Ovary (tissue), 9 donors: ENCODE measurements around the gene SLC37A1. TPM values are rescaled to one million over a fixed set of nuclear protein-coding genes. Genes with fewer than 3 reads are reported as not detected.
A peak's percentile ranks its signal among the peaks of the same experiment; 100 is the strongest.

Experiments
- DNase-seq, 5 donors: peaks; one replicate each; pipeline ENCODE4 v3.0.0-alpha.2; 2019 to 2020
- H3K27ac ChIP-seq, 2 donors: fragments of 200-600 bp; one replicate each; pipeline versions ENCODE4 v1.5.1 to v1.8.0; 2019 to 2022
- H3K27me3 ChIP-seq: fragments of 200-600 bp; one replicate; pipeline ENCODE4 v1.8.0; 2022
- H3K36me3 ChIP-seq: fragments of 200-600 bp; sonication (generic); one replicate; pipeline ENCODE4 v1.5.1; 2019
- H3K4me1 ChIP-seq: one replicate; pipeline ENCODE4 v1.8.1; 2013; ENCODE audit warnings: mild to moderate bottlenecking, moderate library complexity; ENCODE audit not compliant: insufficient read depth
- H3K4me3 ChIP-seq: fragments of 200-600 bp; sonication (generic); one replicate; pipeline ENCODE4 v1.5.1; 2017
- H3K9me3 ChIP-seq, 2 donors: fragments of 200-600 bp in 1 of 2; sonication (generic) in 1 of 2; one replicate each; pipeline versions ENCODE4 v1.5.1 to v1.8.1; 2013 to 2019; ENCODE audit warnings: mild to moderate bottlenecking in 1 of 2, moderate library complexity in 1 of 2
- CTCF ChIP-seq, 3 donors: fragments of 450-650 bp in 2 of 3; fragments of 200-600 bp in 1 of 3; IDR thresholded peaks; one replicate each; pipeline versions ENCODE4 v1.5.1 to v1.8.0; 2016 to 2022; ENCODE audit warnings: antibody characterized with exemption in 3 of 3, mild to moderate bottlenecking in 1 of 3
- EP300 ChIP-seq: sonication (generic); formaldehyde crosslinking; IDR thresholded peaks from one replicate; pipeline ENCODE4 v1.6.1; 2017; ENCODE audit warnings: antibody characterized with exemption
- POLR2A ChIP-seq: fragments of 450-650 bp; IDR thresholded peaks from one replicate; pipeline ENCODE4 v1.6.1; 2017; ENCODE audit warnings: antibody characterized with exemption, mild to moderate bottlenecking, moderate library complexity
- WGBS, 3 donors: extraction: QIAGEN DNeasy Blood & Tissue Kit in 1 of 3; methylation state at CpG; one replicate each; pipeline versions ENCODE4 v1.1.5 to v1.1.7; 2013 to 2017; 5-methylcytosine and 5-hydroxymethylcytosine counted together
- intact Hi-C, 4 donors: fragments of 100-400 bp; cut with DNase I; formaldehyde crosslinking; loops; one replicate each; pipeline versions ENCODE4 v1.11.0 to v1.15.1; 2022 to 2023
- polyA plus RNA-seq, 2 donors: library from polyadenylated mRNA; stranded (reverse); fragments of 200-250 nt in 1 of 2; fragments of 350-450 nt in 1 of 2; fragmentation: Illumina TruSeq in 1 of 2; extraction: RNeasy Lipid Tissue Mini Kit (QIAGEN cat#74804) in 1 of 2; gene quantifications; one replicate each; pipeline ENCODE4 v1.2.3, GENCODE V29; 2013 to 2014
- total RNA-seq, 7 donors: library from RNA; depleted of rRNA in 2 of 7; stranded (reverse); fragments of >200 nt in 2 of 7; fragmentation: NEBNext Ultra II Directional in 3 of 7; extraction: Animal tissue kit (Norgen Biotek cat#: 25700) in 3 of 7; gene quantifications; one replicate each; pipeline versions ENCODE4 v1.1.0 to v1.2.4, GENCODE V29; 2016 to 2023
- donor health status: DM: no; HTN: no; CAD: no; lungs with moderate emphysema.
- donor health status: DM: no; HTN: no; CAD: no.
- donor health status: Bipolar disorder and iron deficiency.
- donor health status: DM: yes; HTN: yes; CAD: no.
- donor health status: DM: no; HTN: no; CAD: no.
- donor health status: DM: yes; HTN: yes; CAD: no.

SLC37A1 gene
- total and polyA plus RNA-seq, 9 donors = 5.1 to 10.0 (median 7.4) TPM

- H3K4me1 ChIP-seq = no peaks in the 10 kb centered on the region
- no peaks in the 10 kb centered on the region for H3K27me3 ChIP-seq
- intact Hi-C loops = no loop called here
- DNase-seq = peak in 2 of 5 donors; percentile 9 to 14
- H3K9me3 ChIP-seq = no peaks in the 10 kb centered on the region
- H3K4me3 ChIP-seq = no peak overlapping the region
- no peak overlapping the region for H3K27ac ChIP-seq
- peaks cover 2% of the 10 kb centered on the region for H3K36me3 ChIP-seq
- no peak for TF ChIP-seq POLR2A
- no peak for TF ChIP-seq EP300
- TF ChIP-seq CTCF (IDR thresholded peaks at IDR 0.05) = no peak
- WGBS, 3 donors = 84 to 90% (median 85%) methylated on average over 10 of the region's 10 CpGs
These were observed 49.6 kb downstream of the SLC37A1 start for GRCh38 chr21:42563261-42563660.

- Histone ChIP-seq H3K4me3 (no peak overlapping the region), H3K9me3 (no peaks in the 10 kb centered on the region), H3K36me3 (peaks cover 2% of the 10 kb centered on the region), H3K27ac (no peak overlapping the region), H3K4me1 (no peaks in the 10 kb centered on the region), H3K27me3 (no peaks in the 10 kb centered on the region)
- no peak for TF ChIP-seq CTCF (IDR thresholded peaks at IDR 0.05)
- TF ChIP-seq POLR2A = no peak
- no peak for TF ChIP-seq EP300
- DNase-seq = peak in 3 of 5 donors; percentile 10 to 13 (median 11)
- 72 to 81% (median 75%) methylated on average over 14 of the region's 14 CpGs for WGBS, 3 donors
- intact Hi-C loops = no loop called here
These were observed 50.0 kb downstream of the SLC37A1 start for GRCh38 chr21:42563686-42564085.

GRCh38 chr21:42564561-42564971 lies 50.9 kb downstream of the SLC37A1 start:
- Histone ChIP-seq H3K36me3 (no peaks in the 10 kb centered on the region), H3K27ac (no peak overlapping the region), H3K9me3 (no peaks in the 10 kb centered on the region), H3K27me3 (no peaks in the 10 kb centered on the region), H3K4me1 (no peaks in the 10 kb centered on the region), H3K4me3 (no peak overlapping the region)
- intact Hi-C loops = no loop called here
- TF ChIP-seq EP300 = no peak
- no peak for TF ChIP-seq CTCF (IDR thresholded peaks at IDR 0.05)
- TF ChIP-seq POLR2A = no peak
- 89 to 94% (median 92%) methylated on average over 17 of the region's 17 CpGs for WGBS, 3 donors
- DNase-seq = peak in 2 of 5 donors; percentile 6 to 23

- intact Hi-C loops = no loop called here
- 94 to 95% (median 94%) methylated on average over 15 to 16 of the region's 16 CpGs for WGBS, 3 donors
- no peak overlapping the region for H3K4me3 ChIP-seq
- H3K4me1 ChIP-seq = no peaks in the 10 kb centered on the region
- DNase-seq = peak in 2 of 5 donors; percentile 11 to 23
- no peaks in the 10 kb centered on the region for H3K9me3 ChIP-seq
- H3K36me3 ChIP-seq = no peaks in the 10 kb centered on the region
- H3K27me3 ChIP-seq = no peaks in the 10 kb centered on the region
- H3K27ac ChIP-seq = no peak overlapping the region
- TF ChIP-seq CTCF (IDR thresholded peaks at IDR 0.05) (no peak), EP300 (no peak), POLR2A (no peak)
These were observed 51.7 kb downstream of the SLC37A1 start for GRCh38 chr21:42565206-42565810.
